ENCODE data around the gene VPS37C.

Gene VPS37C

GRCh38 chr11:61195719-61196118 is 34.5 kb upstream of the VPS37C start:
- no peak overlapping the region for H3K27ac ChIP-seq
- TF ChIP-seq CTCF (conservative IDR thresholded peaks at IDR 0.05): no peak

DNA sequence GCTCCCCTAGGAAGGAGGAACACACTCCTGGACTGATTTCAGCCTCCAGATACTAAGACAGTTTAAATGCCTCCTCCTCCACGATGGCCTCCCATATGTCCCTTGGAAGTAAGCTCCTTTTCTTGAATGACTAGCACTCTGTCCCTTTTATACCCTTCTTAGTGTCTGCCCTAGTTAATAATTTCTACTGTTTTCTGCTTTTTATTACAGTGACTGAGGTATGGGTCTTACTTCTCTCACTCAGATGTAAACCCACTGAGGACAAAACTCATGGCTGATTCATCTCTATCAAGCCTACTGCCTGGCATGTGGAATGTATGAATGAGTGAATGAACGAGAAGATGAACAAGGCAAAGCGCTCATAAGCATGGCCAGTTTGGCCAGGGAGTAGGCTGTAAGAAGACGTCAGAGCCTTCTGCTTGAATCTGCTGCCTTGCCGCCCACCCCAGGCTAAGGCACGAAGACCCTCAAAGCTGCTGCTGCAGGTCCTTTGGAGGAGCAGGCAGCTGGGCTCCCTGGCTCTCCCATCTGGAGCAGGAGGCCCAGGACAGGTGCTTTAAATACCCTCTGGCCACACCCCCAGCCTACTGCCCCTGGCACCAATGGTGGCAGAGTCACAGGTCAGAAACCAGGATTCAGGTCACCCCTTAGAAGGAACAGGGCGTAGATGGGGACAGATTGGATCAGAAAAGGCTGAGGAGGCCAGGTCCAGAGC is 33.9 kb upstream of the VPS37C start:
- TF ChIP-seq CTCF (conservative IDR thresholded peaks at IDR 0.05): no peak

GRCh38 chr11:61194169-61194671 is 33.0 kb upstream of the VPS37C start:
- no peak overlapping the region for H3K27ac ChIP-seq
- no peak for TF ChIP-seq CTCF (conservative IDR thresholded peaks at IDR 0.05)

More for the DNA sequence above, 33.9 kb upstream of the VPS37C start:
- no peak overlapping the region for H3K27ac ChIP-seq

DNA sequence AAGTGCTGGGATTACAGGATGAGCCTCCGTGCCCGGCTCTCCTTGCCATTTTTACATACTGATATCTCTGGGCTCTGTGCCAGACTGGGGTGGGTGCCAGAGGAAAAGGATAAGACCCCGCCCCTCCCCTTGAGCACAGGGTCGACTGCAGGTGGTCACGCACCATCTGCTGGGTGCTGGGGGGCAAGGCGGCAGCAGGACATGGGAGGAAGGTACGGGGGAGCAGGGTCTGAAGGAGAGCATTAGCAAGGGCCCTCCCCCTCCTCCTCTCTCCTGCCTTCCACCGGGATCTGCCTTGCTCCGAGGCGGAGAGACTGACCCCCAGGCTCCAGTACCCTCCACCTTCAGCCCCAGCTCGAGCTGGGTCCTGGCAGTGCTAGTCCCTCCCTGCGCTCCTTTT is 32.4 kb upstream of the VPS37C start:
- TF ChIP-seq CTCF (conservative IDR thresholded peaks at IDR 0.05): no peak
- no peak overlapping the region for H3K27ac ChIP-seq

DNA sequence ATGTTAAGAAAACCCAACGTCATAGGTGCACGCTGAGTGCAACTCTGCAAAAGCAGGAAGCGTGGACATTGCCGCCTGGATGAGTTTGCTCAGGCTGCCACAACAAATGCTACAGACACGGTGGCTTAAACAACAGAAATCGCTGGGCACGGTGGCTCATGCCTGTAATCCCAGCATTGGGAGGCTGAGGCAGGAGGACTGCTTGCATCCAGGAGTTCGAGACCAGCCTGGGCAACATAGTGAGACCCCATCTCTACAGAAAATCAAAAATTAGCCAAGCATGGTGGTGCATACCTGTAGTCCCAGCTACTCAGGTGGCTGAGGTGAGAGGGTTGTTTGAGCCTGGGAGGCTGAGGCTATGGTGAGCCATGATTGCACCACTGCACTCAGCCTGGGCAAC is 28.7 kb upstream of the VPS37C start:
- TF ChIP-seq CTCF (conservative IDR thresholded peaks at IDR 0.05): no peak
- no peak overlapping the region for H3K27ac ChIP-seq

DNA sequence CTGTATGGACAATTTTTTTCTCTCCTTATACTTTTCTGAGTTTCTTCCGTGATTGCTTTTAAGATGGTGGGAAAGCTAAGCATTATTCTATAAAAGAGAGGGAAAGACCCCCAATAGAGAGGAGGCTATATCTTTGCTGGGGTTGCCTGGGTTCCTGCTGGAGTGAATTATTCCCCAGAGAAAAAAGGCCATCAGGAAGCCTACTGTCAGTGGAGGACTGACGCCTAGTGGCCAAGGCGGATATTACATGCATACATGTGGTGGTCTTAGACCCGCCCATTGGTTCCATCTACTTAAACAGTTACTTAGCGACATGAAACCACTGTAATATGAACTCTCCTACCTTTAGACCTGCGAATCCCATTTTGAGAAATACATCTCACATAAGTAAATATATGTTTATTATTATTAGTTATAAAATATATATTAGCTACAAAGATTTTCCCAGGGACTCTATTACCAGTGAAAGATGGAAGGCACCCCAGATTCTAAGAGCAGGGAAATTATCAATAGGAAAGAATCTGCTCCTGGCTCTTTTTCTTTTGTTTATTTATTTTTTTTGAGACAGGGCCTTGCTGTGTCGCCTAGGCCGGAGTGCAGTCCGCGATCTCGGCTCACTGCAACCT is 26.4 kb upstream of the VPS37C start:
- TF ChIP-seq CTCF (conservative IDR thresholded peaks at IDR 0.05): peak; percentile 92
- no peak overlapping the region for H3K27ac ChIP-seq

- TF ChIP-seq CTCF (conservative IDR thresholded peaks at IDR 0.05): no peak
- no peak overlapping the region for H3K27ac ChIP-seq
Observed at GRCh38 chr11:61186504-61186903, 25.3 kb upstream of the VPS37C start.

Measured in VCaP (cell line).